ENCODE data around the gene YJU2.

- no peak for TF ChIP-seq CTCF (IDR thresholded peaks at IDR 0.05; ENCODE audit: borderline replicate concordance, extremely low read depth, low read length, poor library complexity, severe bottlenecking)
- no peak for TF ChIP-seq EZH2 (IDR thresholded peaks at IDR 0.05; ENCODE audit: borderline replicate concordance, low read depth, low read length, severe bottlenecking)
Observed at GRCh38 chr19:4310247-4311121, 63.6 kb downstream of the YJU2 start.
